NCI-H1436 treated with DMSO at 0.1 percent for 48 hours (cell line): ENCODE data around the gene LACC1.

ENCODE experiments used
- DNase-seq: peaks from one replicate; lab custom pipeline; 2025; lab: John Stamatoyannopoulos, UW

Gene LACC1

GRCh38 chr13:43879755-43880181 lies at the start of gene LACC1:
TSS of gene LACC1 (plus strand) at chr13:43879904. CDS start at chr13:43880986, 1,082 bp downstream.
- DNase-seq, result no peak

GRCh38 chr13:43830497-43830881 lies 49.2 kb upstream of the LACC1 start:
- no peak for DNase-seq

GRCh38 chr13:43831088-43831487 lies 48.6 kb upstream of the LACC1 start:
- DNase-seq, result no peak

GRCh38 chr13:43835701-43836100 lies 44.0 kb upstream of the LACC1 start:
- no peak for DNase-seq

- DNase-seq, result no peak
Observed at GRCh38 chr13:43838909-43839308, 40.8 kb upstream of the LACC1 start.

GRCh38 chr13:43846496-43847158 lies 33.1 kb upstream of the LACC1 start:
- no peak for DNase-seq

GRCh38 chr13:43848001-43848649 lies 31.6 kb upstream of the LACC1 start:
- DNase-seq, result no peak

GRCh38 chr13:43850873-43851272 lies 28.8 kb upstream of the LACC1 start:
- no peak for DNase-seq

GRCh38 chr13:43852923-43853404 lies 26.7 kb upstream of the LACC1 start:
- no peak for DNase-seq

GRCh38 chr13:43861863-43862262 lies 17.8 kb upstream of the LACC1 start:
- DNase-seq, result no peak

GRCh38 chr13:43864921-43865320 lies 14.8 kb upstream of the LACC1 start:
- no peak for DNase-seq

GRCh38 chr13:43865892-43866291 lies 13.8 kb upstream of the LACC1 start:
- no peak for DNase-seq

- no peak for DNase-seq
Observed at GRCh38 chr13:43872181-43872580, 7.5 kb upstream of the LACC1 start.

GRCh38 chr13:43874504-43875092 lies 5.1 kb upstream of the LACC1 start:
- no peak for DNase-seq

- DNase-seq, result no peak
Observed at GRCh38 chr13:43876366-43876765, 3.3 kb upstream of the LACC1 start.

GRCh38 chr13:43877326-43877725 lies 2.4 kb upstream of the LACC1 start:
- no peak for DNase-seq

- DNase-seq, result no peak
Observed at GRCh38 chr13:43877766-43878165, 1.9 kb upstream of the LACC1 start.

GRCh38 chr13:43878892-43879754 lies 581 bp upstream of the LACC1 start, which contains the start of gene CCDC122:
TSS of gene CCDC122 (minus strand) at chr13:43879740. CDS start at chr13:43869376, 10,364 bp downstream.
- DNase-seq, result no peak

- DNase-seq, result no peak
Observed at GRCh38 chr13:43880214-43880855, 631 bp downstream of the LACC1 start.

- no peak for DNase-seq
Observed at GRCh38 chr13:43880926-43881325, 1.2 kb downstream of the LACC1 start.

GRCh38 chr13:43881580-43881979 lies 1.9 kb downstream of the LACC1 start:
- no peak for DNase-seq

GRCh38 chr13:43883631-43884030 lies 3.9 kb downstream of the LACC1 start:
- DNase-seq, result no peak
